Activated T-cell treated with anti-CD3 and anti-CD28 coated beads for 4 hours (primary cell): ENCODE data around the gene AZU1.
"Not testable (repeated sequence)": the region's sequence is repeated elsewhere in the genome, so short reads cannot be mapped to it uniquely, and the experiment has no call there.

ENCODE experiments used
- DNase-seq: peaks from one replicate; pipeline ENCODE4 v3.0.0-alpha.2; 2020

AZU1 gene

GRCh38 chr19:831407-832369, 4.1 kb downstream of the AZU1 start:
- no peak for DNase-seq

GRCh38 chr19:834216-834615, 6.6 kb downstream of the AZU1 start:
- no peak for DNase-seq

GRCh38 chr19:835210-835810, 7.7 kb downstream of the AZU1 start:
- no peak for DNase-seq

- no peak for DNase-seq
Observed at GRCh38 chr19:840519-841206, 13.0 kb downstream of the AZU1 start, which contains the start of gene PRTN3. PRTN3 (plus strand) TSS chr19:840999; CDS start chr19:841009, 10 bp downstream.

GRCh38 chr19:842802-843179, 15.2 kb downstream of the AZU1 start:
- not testable (repeated sequence) for DNase-seq

GRCh38 chr19:843180-843835, 15.7 kb downstream of the AZU1 start:
- DNase-seq: no peak

GRCh38 chr19:843836-844545, 16.4 kb downstream of the AZU1 start:
- DNase-seq: no peak

GRCh38 chr19:844546-844971, 16.9 kb downstream of the AZU1 start:
- no peak for DNase-seq

GRCh38 chr19:845707-846521, 18.3 kb downstream of the AZU1 start:
- no peak for DNase-seq

- no peak for DNase-seq
Observed at GRCh38 chr19:848386-848921, 20.8 kb downstream of the AZU1 start.

- DNase-seq: not testable (repeated sequence)
Observed at GRCh38 chr19:849195-849594, 21.6 kb downstream of the AZU1 start.

GRCh38 chr19:850221-850978, 22.8 kb downstream of the AZU1 start:
- DNase-seq: no peak

GRCh38 chr19:850979-851335, 23.3 kb downstream of the AZU1 start:
- DNase-seq: no peak

- no peak for DNase-seq
Observed at GRCh38 chr19:852136-853013, 24.7 kb downstream of the AZU1 start, which contains the start of gene ELANE. ELANE (plus strand) TSS chr19:852303; CDS start chr19:852329, 26 bp downstream.

GRCh38 chr19:853014-853585, 25.5 kb downstream of the AZU1 start:
- DNase-seq: no peak

GRCh38 chr19:853614-854220, 26.1 kb downstream of the AZU1 start:
- DNase-seq: not testable (repeated sequence)

- DNase-seq: no peak
Observed at GRCh38 chr19:854549-854948, 26.9 kb downstream of the AZU1 start.

GRCh38 chr19:855142-855541, 27.5 kb downstream of the AZU1 start:
- DNase-seq: no peak
